MM.1S (cell line): ENCODE results near the gene CPEB2.

ENCODE experiments used
- EZH2 ChIP-seq: fragments of 300-600 bp; sonication (generic); optimal IDR thresholded peaks from 2 replicates; pipeline ENCODE3; 2017; ENCODE audit warnings: low read depth, mild to moderate bottlenecking, antibody characterized with exemption, low read length, mixed read lengths
- TF ChIP-seq, protein P1 (sequence below): fragments of 300-600 bp; sonication (generic); IDR thresholded peaks from 2 replicates; pipeline ENCODE4 v1.5.1; 2016; ENCODE audit warnings: antibody characterized with exemption, low read length, mixed read lengths

DNA sequence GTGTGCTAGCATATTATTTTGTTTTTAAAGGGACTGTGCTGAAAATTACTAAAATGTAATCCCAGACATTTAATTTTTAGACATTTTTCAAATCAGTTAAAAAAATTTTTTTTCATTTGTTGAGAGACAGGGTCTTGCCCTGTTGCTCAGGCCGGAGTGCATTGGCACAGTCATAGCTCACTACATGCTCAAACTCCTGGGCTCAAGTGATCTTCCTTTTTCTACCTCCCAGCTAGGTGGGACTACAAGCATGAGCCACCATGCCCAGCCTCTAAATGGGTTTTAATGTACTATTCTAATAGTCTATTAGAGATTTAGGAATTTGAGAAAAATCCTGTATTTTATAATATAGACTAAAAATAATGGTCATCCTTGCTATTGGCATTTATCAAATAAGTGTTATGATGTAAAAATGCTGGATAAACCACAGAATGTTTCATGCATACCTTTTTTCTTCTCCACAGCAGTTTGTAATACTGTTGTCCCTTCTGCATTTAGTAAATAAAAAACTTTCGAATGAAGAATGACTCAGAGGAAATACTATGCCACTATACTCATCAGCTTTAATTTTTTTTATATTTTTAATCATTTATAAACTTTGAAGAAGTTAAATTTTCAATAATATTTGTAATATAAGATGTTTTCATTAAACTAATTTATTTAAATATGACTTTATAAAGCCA lies 29.9 kb downstream of the CPEB2 start:
- TF ChIP-seq, protein P1, sequence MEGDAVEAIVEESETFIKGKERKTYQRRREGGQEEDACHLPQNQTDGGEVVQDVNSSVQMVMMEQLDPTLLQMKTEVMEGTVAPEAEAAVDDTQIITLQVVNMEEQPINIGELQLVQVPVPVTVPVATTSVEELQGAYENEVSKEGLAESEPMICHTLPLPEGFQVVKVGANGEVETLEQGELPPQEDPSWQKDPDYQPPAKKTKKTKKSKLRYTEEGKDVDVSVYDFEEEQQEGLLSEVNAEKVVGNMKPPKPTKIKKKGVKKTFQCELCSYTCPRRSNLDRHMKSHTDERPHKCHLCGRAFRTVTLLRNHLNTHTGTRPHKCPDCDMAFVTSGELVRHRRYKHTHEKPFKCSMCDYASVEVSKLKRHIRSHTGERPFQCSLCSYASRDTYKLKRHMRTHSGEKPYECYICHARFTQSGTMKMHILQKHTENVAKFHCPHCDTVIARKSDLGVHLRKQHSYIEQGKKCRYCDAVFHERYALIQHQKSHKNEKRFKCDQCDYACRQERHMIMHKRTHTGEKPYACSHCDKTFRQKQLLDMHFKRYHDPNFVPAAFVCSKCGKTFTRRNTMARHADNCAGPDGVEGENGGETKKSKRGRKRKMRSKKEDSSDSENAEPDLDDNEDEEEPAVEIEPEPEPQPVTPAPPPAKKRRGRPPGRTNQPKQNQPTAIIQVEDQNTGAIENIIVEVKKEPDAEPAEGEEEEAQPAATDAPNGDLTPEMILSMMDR = no peak
- TF ChIP-seq EZH2 = no peak
